Smooth muscle cell (in vitro differentiated cells): ENCODE measurements around the gene KIAA1328. TPM values are rescaled to one million over a fixed set of nuclear protein-coding genes. Genes with fewer than 3 reads are reported as not detected.

ENCODE experiments used
- DNase-seq: peaks from one replicate; lab custom pipeline; 2025; ENCODE audit not compliant: unreplicated experiment; lab: John Stamatoyannopoulos, UW
- H2AFZ ChIP-seq: fragments of 200-600 bp; sonication (generic); 2 replicates; pipeline ENCODE4 v1.6.0; 2016; ENCODE audit warnings: antibody characterized with exemption, low read depth, mild to moderate bottlenecking
- H3F3A ChIP-seq: fragments of 200-600 bp; sonication (generic); 2 replicates; pipeline ENCODE4 v1.6.0; 2017; ENCODE audit warnings: antibody characterized with exemption, low read depth
- H3K27ac ChIP-seq: fragments of 200-600 bp; sonication (generic); 2 replicates; pipeline ENCODE4 v1.5.1; 2016; ENCODE audit warnings: low read depth, mild to moderate bottlenecking
- H3K27me3 ChIP-seq: fragments of 200-600 bp; sonication (generic); 2 replicates; pipeline ENCODE4 v1.6.1; 2016; ENCODE audit warnings: low read depth, mild to moderate bottlenecking
- H3K36me3 ChIP-seq: fragments of 200-600 bp; sonication (generic); 2 replicates; pipeline ENCODE4 v1.5.1; 2016; ENCODE audit warnings: low read depth
- H3K4me1 ChIP-seq: fragments of 200-600 bp; sonication (generic); 2 replicates; pipeline ENCODE4 v1.5.1; 2016; ENCODE audit warnings: low read depth
- H3K4me2 ChIP-seq: fragments of 200-600 bp; sonication (generic); 2 replicates; pipeline ENCODE4 v1.6.0; 2016; ENCODE audit warnings: mild to moderate bottlenecking
- H3K4me3 ChIP-seq: fragments of 200-600 bp; sonication (generic); 2 replicates; pipeline ENCODE4 v1.5.1; 2016; ENCODE audit warnings: mild to moderate bottlenecking
- H3K79me2 ChIP-seq: fragments of 200-600 bp; sonication (generic); 2 replicates; pipeline ENCODE4 v1.6.0; 2016; ENCODE audit warnings: low read depth, mild to moderate bottlenecking
- H3K9ac ChIP-seq: fragments of 200-600 bp; sonication (generic); 2 replicates; pipeline ENCODE4 v1.6.0; 2016; ENCODE audit warnings: low read depth
- H3K9me3 ChIP-seq: fragments of 200-600 bp; sonication (generic); replicated peaks from 2 replicates; pipeline ENCODE4 v1.5.1; 2016; ENCODE audit warnings: low read depth
- H4K20me1 ChIP-seq: fragments of 200-600 bp; sonication (generic); 2 replicates; pipeline ENCODE4 v1.6.0; 2016; ENCODE audit warnings: low read depth
- CTCF ChIP-seq: fragments of 200-600 bp; sonication (generic); IDR thresholded peaks from 2 replicates; pipeline ENCODE4 v1.5.1; 2017; ENCODE audit warnings: borderline replicate concordance, mild to moderate bottlenecking, antibody characterized with exemption; ENCODE audit not compliant: insufficient read depth, poor library complexity, severe bottlenecking
- WGBS: methylation state at CpG from one replicate; pipeline ENCODE4 v1.1.7; 2016; ENCODE audit warnings: low lambda C conversion rate; 5-methylcytosine and 5-hydroxymethylcytosine counted together
- polyA plus RNA-seq: library from polyadenylated mRNA; unstranded; fragments of >200 nt; fragmentation: Nextera tagmentation; extraction: Ambion mirVana; gene quantifications from 2 replicates; pipeline ENCODE4 v1.2.1, GENCODE V29; 2016
- total RNA-seq: library from RNA; depleted of rRNA; stranded (reverse); fragments of >200 nt; gene quantifications from 2 replicates; pipeline ENCODE4 v1.2.3, GENCODE V29; 2014

Gene KIAA1328
- total and polyA plus RNA-seq, 2 experiments from 2014 or later, result 2.2 to 11.7 TPM

- H2AFZ ChIP-seq, result no peak overlapping the region
- no peaks in the 10 kb centered on the region for H3K79me2 ChIP-seq
- H3K4me2 ChIP-seq, result peak overlapping the region; percentile 91
- no peaks in the 10 kb centered on the region for H3K36me3 ChIP-seq
- 23% methylated on average over 5 of the region's 49 CpGs for WGBS
- no peak for DNase-seq
- H3F3A ChIP-seq, result peaks cover 4% of the 10 kb centered on the region
- no peaks in the 10 kb centered on the region for H3K9me3 ChIP-seq
- TF ChIP-seq CTCF, result no peak
- H3K27ac ChIP-seq, result no peak overlapping the region
- H3K4me1 ChIP-seq, result no peaks in the 10 kb centered on the region
- H3K4me3 ChIP-seq, result peak overlapping the region; percentile 54
- H3K9ac ChIP-seq, result no peak overlapping the region
- no peaks in the 10 kb centered on the region for H4K20me1 ChIP-seq
- H3K27me3 ChIP-seq, result peaks cover 65% of the 10 kb centered on the region
These were observed 425.4 kb downstream of the KIAA1328 start for GRCh38 chr18:37254236-37254754.

GRCh38 chr18:37254973-37255372 is 426.0 kb downstream of the KIAA1328 start:
- TF ChIP-seq CTCF, result no peak
- Histone ChIP-seq H3K36me3 (no peaks in the 10 kb centered on the region), H3K9me3 (no peaks in the 10 kb centered on the region), H3K4me3 (no peak overlapping the region), H3K4me2 (no peak overlapping the region), H3K27ac (no peak overlapping the region), H3K4me1 (no peaks in the 10 kb centered on the region), H3K9ac (no peak overlapping the region), H3K27me3 (peaks cover 68% of the 10 kb centered on the region), H4K20me1 (no peaks in the 10 kb centered on the region), H3F3A (peaks cover 4% of the 10 kb centered on the region), H2AFZ (no peak overlapping the region), H3K79me2 (no peaks in the 10 kb centered on the region)
- no peak for DNase-seq
- WGBS, result 79% methylated on average over 12 of the region's 12 CpGs

- Histone ChIP-seq H3K4me1 (no peaks in the 10 kb centered on the region), H3K9me3 (no peaks in the 10 kb centered on the region), H3K27me3 (peaks cover 63% of the 10 kb centered on the region), H4K20me1 (no peaks in the 10 kb centered on the region), H3K4me3 (no peak overlapping the region), H3K36me3 (no peaks in the 10 kb centered on the region), H3K9ac (no peak overlapping the region), H3K27ac (no peak overlapping the region), H2AFZ (no peak overlapping the region), H3K4me2 (no peak overlapping the region), H3K79me2 (no peaks in the 10 kb centered on the region), H3F3A (peaks cover 4% of the 10 kb centered on the region)
- DNase-seq, result no peak
- TF ChIP-seq CTCF, result no peak
- 76% methylated on average over 9 of the region's 9 CpGs for WGBS
These were observed 429.2 kb downstream of the KIAA1328 start for GRCh38 chr18:37258131-37258530.

GRCh38 chr18:37258819-37259218 is 429.9 kb downstream of the KIAA1328 start:
- H4K20me1 ChIP-seq, result no peaks in the 10 kb centered on the region
- no peak overlapping the region for H3K27ac ChIP-seq
- H2AFZ ChIP-seq, result no peak overlapping the region
- peaks cover 56% of the 10 kb centered on the region for H3K27me3 ChIP-seq
- TF ChIP-seq CTCF, result no peak
- peaks cover 4% of the 10 kb centered on the region for H3F3A ChIP-seq
- H3K4me3 ChIP-seq, result no peak overlapping the region
- no peaks in the 10 kb centered on the region for H3K9me3 ChIP-seq
- WGBS, result 83% methylated on average over 10 of the region's 11 CpGs
- no peak for DNase-seq
- H3K4me1 ChIP-seq, result no peaks in the 10 kb centered on the region
- no peak overlapping the region for H3K4me2 ChIP-seq
- H3K9ac ChIP-seq, result no peak overlapping the region
- H3K36me3 ChIP-seq, result no peaks in the 10 kb centered on the region
- H3K79me2 ChIP-seq, result no peaks in the 10 kb centered on the region
